ENCODE results near the gene KRT40. TPM values are rescaled to one million over a fixed set of nuclear protein-coding genes. Genes with fewer than 3 reads are reported as not detected.

Gene KRT40
- total and polyA plus RNA-seq, 2 donors (not counting 3 experiments of a cell fraction or from before 2014, with no cell fraction given) = not detected

DNA sequence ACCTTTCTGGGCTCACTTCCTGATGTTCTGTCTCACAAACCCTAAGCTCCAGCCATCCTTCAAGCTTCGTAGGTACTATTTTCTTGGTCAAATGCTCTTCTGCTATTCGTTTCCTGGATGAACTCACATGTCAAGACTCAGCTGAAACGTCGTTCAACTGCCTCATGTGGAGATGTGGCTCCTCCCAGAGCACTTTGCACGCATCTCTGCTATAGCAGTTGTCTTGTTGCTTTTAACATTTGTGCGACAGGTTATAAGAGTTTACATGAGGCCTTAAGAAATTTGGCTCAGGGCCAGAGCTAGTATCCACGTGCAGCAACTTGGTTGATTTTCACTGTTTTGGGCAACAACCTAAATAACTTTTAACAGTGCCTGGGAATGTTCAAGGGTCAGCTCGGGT is 2.8 kb upstream of the KRT40 start:
- intact Hi-C loops (cut with micrococcal nuclease) = no loop called here
- H3K79me2 ChIP-seq (ENCODE audit: control insufficient read depth, insufficient read depth, low read length) = no peaks in the 10 kb centered on the region
- ChIA-PET POLR2A (no interaction called here), CTCF (interaction anchor here (0.8 kb wide), 1 partner anchor 336 kb away, joined by 3 read pairs; no protein-coding TSS in a partner anchor)
- no peak overlapping the region for H3K4me2 ChIP-seq (ENCODE audit: insufficient read depth, low read length)
- no peaks in the 10 kb centered on the region for H3K36me3 ChIP-seq (ENCODE audit: control insufficient read depth in 2 of 2, extremely low read depth in 1 of 2, insufficient read depth in 2 of 2, low read length in 2 of 2)
- H3K27me3 ChIP-seq (ENCODE audit: control insufficient read depth in 2 of 2, insufficient read depth in 2 of 2, low read length in 2 of 2) = peaks cover 0 to 4% of the 10 kb centered on the region in 2 experiments
- no peaks in the 10 kb centered on the region for H3K9me1 ChIP-seq (replicated peaks; ENCODE audit: control insufficient read depth, extremely low read depth, insufficient read depth, low read length)
- no peaks in the 10 kb centered on the region for H4K20me1 ChIP-seq (replicated peaks; ENCODE audit: control insufficient read depth, extremely low read depth, insufficient read depth, low read length)
- no peaks in the 10 kb centered on the region for H3K4me1 ChIP-seq (ENCODE audit: control insufficient read depth, extremely low read depth, insufficient read depth, low read length)
- dilution Hi-C loops (cut with MboI; ENCODE audit: extremely low pct_ligation_motif_present, low sequenced_read_pairs) = no loop called here
- H3K9me3 ChIP-seq (replicated peaks; ENCODE audit: control insufficient read depth, insufficient read depth, low read length) = no peaks in the 10 kb centered on the region
- FAIRE-seq (no peak), DNase-seq (ENCODE audit: low read depth, low spot score) (no peak)
- no peak overlapping the region for H3K27ac ChIP-seq (ENCODE audit: insufficient read depth, low read depth, low read length)
- no peak overlapping the region for H2AFZ ChIP-seq (ENCODE audit: low read depth, low read length)
- H3K4me3 ChIP-seq (replicated peaks in 1 of 3; ENCODE audit: insufficient read depth in 1 of 3, low read depth in 1 of 3, low read length in 3 of 3) = no peak overlapping the region
- no TSS peak for BruUV-seq (replicated peaks)
- TF ChIP-seq, protein P1, sequence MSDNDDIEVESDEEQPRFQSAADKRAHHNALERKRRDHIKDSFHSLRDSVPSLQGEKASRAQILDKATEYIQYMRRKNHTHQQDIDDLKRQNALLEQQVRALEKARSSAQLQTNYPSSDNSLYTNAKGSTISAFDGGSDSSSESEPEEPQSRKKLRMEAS (IDR thresholded peaks at IDR 0.05; ENCODE audit: insufficient read depth, insufficient read length) = no peak
- TF ChIP-seq JUN (IDR thresholded peaks at IDR 0.05; ENCODE audit: borderline replicate concordance, insufficient read depth, insufficient read length, low read depth) = no peak
- TF ChIP-seq FOS (IDR thresholded peaks at IDR 0.05; ENCODE audit: borderline replicate concordance, insufficient read depth, low read length) = no peak
- TF ChIP-seq POLR2AphosphoS5 (IDR thresholded peaks at IDR 0.05; ENCODE audit: insufficient read depth, low read depth, low read length) = no peak
- no peak for TF ChIP-seq EZH2 (IDR thresholded peaks at IDR 0.05; ENCODE audit: borderline replicate concordance, low read depth, low read length, severe bottlenecking)
- TF ChIP-seq, protein P2, sequence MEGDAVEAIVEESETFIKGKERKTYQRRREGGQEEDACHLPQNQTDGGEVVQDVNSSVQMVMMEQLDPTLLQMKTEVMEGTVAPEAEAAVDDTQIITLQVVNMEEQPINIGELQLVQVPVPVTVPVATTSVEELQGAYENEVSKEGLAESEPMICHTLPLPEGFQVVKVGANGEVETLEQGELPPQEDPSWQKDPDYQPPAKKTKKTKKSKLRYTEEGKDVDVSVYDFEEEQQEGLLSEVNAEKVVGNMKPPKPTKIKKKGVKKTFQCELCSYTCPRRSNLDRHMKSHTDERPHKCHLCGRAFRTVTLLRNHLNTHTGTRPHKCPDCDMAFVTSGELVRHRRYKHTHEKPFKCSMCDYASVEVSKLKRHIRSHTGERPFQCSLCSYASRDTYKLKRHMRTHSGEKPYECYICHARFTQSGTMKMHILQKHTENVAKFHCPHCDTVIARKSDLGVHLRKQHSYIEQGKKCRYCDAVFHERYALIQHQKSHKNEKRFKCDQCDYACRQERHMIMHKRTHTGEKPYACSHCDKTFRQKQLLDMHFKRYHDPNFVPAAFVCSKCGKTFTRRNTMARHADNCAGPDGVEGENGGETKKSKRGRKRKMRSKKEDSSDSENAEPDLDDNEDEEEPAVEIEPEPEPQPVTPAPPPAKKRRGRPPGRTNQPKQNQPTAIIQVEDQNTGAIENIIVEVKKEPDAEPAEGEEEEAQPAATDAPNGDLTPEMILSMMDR (IDR thresholded peaks at IDR 0.05; ENCODE audit: extremely low read depth in 1 of 2, insufficient read depth in 1 of 2, low read depth in 1 of 2, low read length in 2 of 2) = no peak
- TF ChIP-seq GATA2 (IDR thresholded peaks at IDR 0.05; ENCODE audit: insufficient read depth, insufficient read length, low read depth, low read length) = no peak
- no peak for TF ChIP-seq MYC (IDR thresholded peaks at IDR 0.05; ENCODE audit: low read depth, low read length)
- no peak for TF ChIP-seq POLR2A (IDR thresholded peaks at IDR 0.05; ENCODE audit: low read depth, low read length)
- no peak overlapping the region for H3K9ac ChIP-seq (replicated peaks; ENCODE audit: extremely low read depth, insufficient read depth, low read length)
